Measurements from ENCODE around the gene KLHDC4.

KLHDC4 gene

GRCh38 chr16:87701078-87701460 lies 64.7 kb downstream of the KLHDC4 start:
- Histone ChIP-seq H3K4me1 (no peaks in the 10 kb centered on the region), H3K9me3 (no peaks in the 10 kb centered on the region), H3K36me3 (replicated peaks) (peaks cover 23% of the 10 kb centered on the region), H3K27me3 (ENCODE audit: low read depth) (no peaks in the 10 kb centered on the region), H3K4me3 (no peak overlapping the region)
- in situ Hi-C loops (cut with MboI; ENCODE audit: low sequenced_read_pairs) = no loop called here
- no peak for DNase-seq (ENCODE audit: low spot score in 2 of 2)

- Histone ChIP-seq H3K27me3 (ENCODE audit: low read depth) (no peaks in the 10 kb centered on the region), H3K36me3 (replicated peaks) (peaks cover 26% of the 10 kb centered on the region), H3K4me1 (no peaks in the 10 kb centered on the region), H3K4me3 (no peak overlapping the region), H3K9me3 (no peaks in the 10 kb centered on the region)
- in situ Hi-C loops (cut with MboI; ENCODE audit: low sequenced_read_pairs) = no loop called here
- DNase-seq (ENCODE audit: low spot score in 2 of 2) = no peak
These were observed 65.2 kb downstream of the KLHDC4 start for GRCh38 chr16:87700406-87701077.

GRCh38 chr16:87698676-87699199 lies 67.0 kb downstream of the KLHDC4 start:
- Histone ChIP-seq H3K27me3 (ENCODE audit: low read depth) (no peaks in the 10 kb centered on the region), H3K9me3 (no peaks in the 10 kb centered on the region), H3K4me1 (no peaks in the 10 kb centered on the region), H3K36me3 (replicated peaks) (peaks cover 32% of the 10 kb centered on the region), H3K4me3 (no peak overlapping the region)
- no peak for DNase-seq (ENCODE audit: low spot score in 2 of 2)
- in situ Hi-C loops (cut with MboI; ENCODE audit: low sequenced_read_pairs) = no loop called here

- peaks cover 31% of the 10 kb centered on the region for H3K36me3 ChIP-seq (replicated peaks)
- no peaks in the 10 kb centered on the region for H3K9me3 ChIP-seq
- no peak overlapping the region for H3K4me3 ChIP-seq
- DNase-seq (ENCODE audit: low spot score in 2 of 2) = no peak
- H3K27me3 ChIP-seq (ENCODE audit: low read depth) = no peaks in the 10 kb centered on the region
- H3K4me1 ChIP-seq = no peaks in the 10 kb centered on the region
- in situ Hi-C loops (cut with MboI; ENCODE audit: low sequenced_read_pairs) = no loop called here
These were observed 67.5 kb downstream of the KLHDC4 start for GRCh38 chr16:87698241-87698640.

- in situ Hi-C loops (cut with MboI; ENCODE audit: low sequenced_read_pairs) = no loop called here
- DNase-seq (ENCODE audit: low spot score in 2 of 2) = no peak
- H3K27me3 ChIP-seq (ENCODE audit: low read depth) = no peaks in the 10 kb centered on the region
- H3K4me1 ChIP-seq = no peaks in the 10 kb centered on the region
- H3K36me3 ChIP-seq (replicated peaks) = peaks cover 27% of the 10 kb centered on the region
- H3K9me3 ChIP-seq = no peaks in the 10 kb centered on the region
- no peak overlapping the region for H3K4me3 ChIP-seq
These were observed 68.0 kb downstream of the KLHDC4 start for GRCh38 chr16:87697792-87698191.

GRCh38 chr16:87697256-87697655 lies 68.5 kb downstream of the KLHDC4 start:
- peaks cover 22% of the 10 kb centered on the region for H3K36me3 ChIP-seq (replicated peaks)
- H3K4me1 ChIP-seq = no peaks in the 10 kb centered on the region
- H3K4me3 ChIP-seq = no peak overlapping the region
- no peak for DNase-seq (ENCODE audit: low spot score in 2 of 2)
- in situ Hi-C loops (cut with MboI; ENCODE audit: low sequenced_read_pairs) = no loop called here
- no peaks in the 10 kb centered on the region for H3K27me3 ChIP-seq (ENCODE audit: low read depth)
- H3K9me3 ChIP-seq = no peaks in the 10 kb centered on the region

GRCh38 chr16:87696726-87697125 lies 69.1 kb downstream of the KLHDC4 start:
- H3K36me3 ChIP-seq (replicated peaks) = peaks cover 18% of the 10 kb centered on the region
- H3K27me3 ChIP-seq (ENCODE audit: low read depth) = no peaks in the 10 kb centered on the region
- no peak for DNase-seq (ENCODE audit: low spot score in 2 of 2)
- no peaks in the 10 kb centered on the region for H3K9me3 ChIP-seq
- H3K4me3 ChIP-seq = no peak overlapping the region
- in situ Hi-C loops (cut with MboI; ENCODE audit: low sequenced_read_pairs) = no loop called here
- H3K4me1 ChIP-seq = no peaks in the 10 kb centered on the region

GRCh38 chr16:87695534-87695933 lies 70.3 kb downstream of the KLHDC4 start:
- no peaks in the 10 kb centered on the region for H3K9me3 ChIP-seq
- in situ Hi-C loops (cut with MboI; ENCODE audit: low sequenced_read_pairs) = no loop called here
- no peaks in the 10 kb centered on the region for H3K4me1 ChIP-seq
- no peaks in the 10 kb centered on the region for H3K27me3 ChIP-seq (ENCODE audit: low read depth)
- no peak overlapping the region for H3K4me3 ChIP-seq
- peaks cover 13% of the 10 kb centered on the region for H3K36me3 ChIP-seq (replicated peaks)
- DNase-seq (ENCODE audit: low spot score in 2 of 2) = no peak

GRCh38 chr16:87694441-87695125 lies 71.2 kb downstream of the KLHDC4 start:
- Histone ChIP-seq H3K4me1 (no peaks in the 10 kb centered on the region), H3K27me3 (ENCODE audit: low read depth) (no peaks in the 10 kb centered on the region), H3K4me3 (no peak overlapping the region), H3K9me3 (no peaks in the 10 kb centered on the region), H3K36me3 (replicated peaks) (peaks cover 13% of the 10 kb centered on the region)
- DNase-seq (ENCODE audit: low spot score in 2 of 2) = no peak
- in situ Hi-C loops (cut with MboI; ENCODE audit: low sequenced_read_pairs) = no loop called here

- H3K36me3 ChIP-seq (replicated peaks) = peaks cover 13% of the 10 kb centered on the region
- no peak for DNase-seq (ENCODE audit: low spot score in 2 of 2)
- H3K9me3 ChIP-seq = no peaks in the 10 kb centered on the region
- in situ Hi-C loops (cut with MboI; ENCODE audit: low sequenced_read_pairs) = no loop called here
- H3K27me3 ChIP-seq (ENCODE audit: low read depth) = no peaks in the 10 kb centered on the region
- H3K4me1 ChIP-seq = no peaks in the 10 kb centered on the region
- no peak overlapping the region for H3K4me3 ChIP-seq
These were observed 72.0 kb downstream of the KLHDC4 start for GRCh38 chr16:87693827-87694226.

- Histone ChIP-seq H3K36me3 (replicated peaks) (peaks cover 13% of the 10 kb centered on the region), H3K4me1 (no peaks in the 10 kb centered on the region)
These were observed 73.0 kb downstream of the KLHDC4 start for GRCh38 chr16:87692756-87693155.

GRCh38 chr16:87692176-87692575 lies 73.6 kb downstream of the KLHDC4 start:
- no peaks in the 10 kb centered on the region for H3K27me3 ChIP-seq (ENCODE audit: low read depth)
- no peak overlapping the region for H3K4me3 ChIP-seq
- no peaks in the 10 kb centered on the region for H3K4me1 ChIP-seq
- no peaks in the 10 kb centered on the region for H3K9me3 ChIP-seq
- H3K36me3 ChIP-seq (replicated peaks) = peaks cover 9% of the 10 kb centered on the region
- in situ Hi-C loops (cut with MboI; ENCODE audit: low sequenced_read_pairs) = no loop called here
- no peak for DNase-seq (ENCODE audit: low spot score in 2 of 2)

More at GRCh38 chr16:87692756-87693155, 73.0 kb downstream of the KLHDC4 start:
- no peaks in the 10 kb centered on the region for H3K27me3 ChIP-seq (ENCODE audit: low read depth)
- in situ Hi-C loops (cut with MboI; ENCODE audit: low sequenced_read_pairs) = no loop called here
- H3K4me3 ChIP-seq = no peak overlapping the region
- no peaks in the 10 kb centered on the region for H3K9me3 ChIP-seq
- DNase-seq (ENCODE audit: low spot score in 2 of 2) = no peak

- Histone ChIP-seq H3K4me3 (no peak overlapping the region), H3K36me3 (replicated peaks) (peaks cover 9% of the 10 kb centered on the region), H3K27me3 (ENCODE audit: low read depth) (no peaks in the 10 kb centered on the region), H3K9me3 (no peaks in the 10 kb centered on the region), H3K4me1 (no peaks in the 10 kb centered on the region)
- DNase-seq (ENCODE audit: low spot score in 2 of 2) = no peak
- in situ Hi-C loops (cut with MboI; ENCODE audit: low sequenced_read_pairs) = no loop called here
These were observed 74.1 kb downstream of the KLHDC4 start for GRCh38 chr16:87691686-87692079.

GRCh38 chr16:87690911-87691685 lies 74.7 kb downstream of the KLHDC4 start:
- DNase-seq (ENCODE audit: low spot score in 2 of 2) = no peak
- no peaks in the 10 kb centered on the region for H3K27me3 ChIP-seq (ENCODE audit: low read depth)
- in situ Hi-C loops (cut with MboI; ENCODE audit: low sequenced_read_pairs) = no loop called here
- H3K36me3 ChIP-seq (replicated peaks) = peaks cover 9% of the 10 kb centered on the region
- no peaks in the 10 kb centered on the region for H3K9me3 ChIP-seq
- no peaks in the 10 kb centered on the region for H3K4me1 ChIP-seq
- no peak overlapping the region for H3K4me3 ChIP-seq

All from HAP-1 (cell line).